ENCODE data around the gene OR5J2. TPM values are rescaled to one million over a fixed set of nuclear protein-coding genes. Genes with fewer than 3 reads are reported as not detected.

Gene OR5J2
- not detected in 5 replicates for total RNA-seq (2022; extraction: Qiagen RNA extraction)

GRCh38 chr11:56176318-56176717, at the start of gene OR5J2:
TSS of gene OR5J2 (plus strand) at chr11:56176618. CDS start at chr11:56176618, 0 bp downstream.

GRCh38 chr11:56140151-56140661, 36.2 kb upstream of the OR5J2 start, which contains the start of gene OR8J3:
TSS of gene OR8J3 (minus strand) at chr11:56140201. CDS start at chr11:56137718, 2,483 bp downstream.

GRCh38 chr11:56160217-56160616, 16.2 kb upstream of the OR5J2 start, which contains the start of gene OR8K5:
TSS of gene OR8K5 (minus strand) at chr11:56160317. CDS start at chr11:56160317, 0 bp downstream.

Other genes with a start within 250 kb of the OR5J2 start
- gene OR5I1, start 240.2 kb upstream of the OR5J2 start, total RNA-seq (2022; extraction: Qiagen RNA extraction): not detected in 5 replicates
- gene OR10AG1, start 206.7 kb upstream of the OR5J2 start, total RNA-seq (2022; extraction: Qiagen RNA extraction): not detected in 5 replicates
- not detected in 5 replicates for gene OR5F1, start 182.0 kb upstream of the OR5J2 start, total RNA-seq (2022; extraction: Qiagen RNA extraction)
- not detected in 5 replicates for gene OR5AS1, start 149.0 kb upstream of the OR5J2 start, total RNA-seq (2022; extraction: Qiagen RNA extraction)
- not detected in 5 replicates for gene OR8I2, start 83.3 kb upstream of the OR5J2 start, total RNA-seq (2022; extraction: Qiagen RNA extraction)
- not detected in 5 replicates for gene OR8H2, start 72.9 kb upstream of the OR5J2 start, total RNA-seq (2022; extraction: Qiagen RNA extraction)
- gene OR8H3, start 54.2 kb upstream of the OR5J2 start, total RNA-seq (2022; extraction: Qiagen RNA extraction): not detected in 5 replicates
- gene OR8J3, start 36.4 kb upstream of the OR5J2 start, total RNA-seq (2022; extraction: Qiagen RNA extraction): not detected in 5 replicates
- gene OR8K5, start 16.3 kb upstream of the OR5J2 start, total RNA-seq (2022; extraction: Qiagen RNA extraction): not detected in 5 replicates
- gene OR5T2, start 57.6 kb downstream of the OR5J2 start, total RNA-seq (2022; extraction: Qiagen RNA extraction): not detected in 5 replicates
- not detected in 5 replicates for gene OR5T3, start 75.6 kb downstream of the OR5J2 start, total RNA-seq (2022; extraction: Qiagen RNA extraction)
- gene OR5T1, start 97.5 kb downstream of the OR5J2 start, total RNA-seq (2022; extraction: Qiagen RNA extraction): not detected in 5 replicates
- not detected in 5 replicates for gene OR8H1, start 115.6 kb downstream of the OR5J2 start, total RNA-seq (2022; extraction: Qiagen RNA extraction)
- gene OR8K3, start 138.5 kb downstream of the OR5J2 start, total RNA-seq (2022; extraction: Qiagen RNA extraction): not detected in 5 replicates
- gene OR8K1, start 169.4 kb downstream of the OR5J2 start, total RNA-seq (2022; extraction: Qiagen RNA extraction): not detected in 5 replicates
- not detected in 5 replicates for gene OR8J1, start 177.7 kb downstream of the OR5J2 start, total RNA-seq (2022; extraction: Qiagen RNA extraction)
- gene OR8U1, start 199.0 kb downstream of the OR5J2 start, total RNA-seq (2022; extraction: Qiagen RNA extraction): not detected in 5 replicates
- not detected in 5 replicates for gene OR5AL1, start 236.1 kb downstream of the OR5J2 start, total RNA-seq (2022; extraction: Qiagen RNA extraction)

Measured in A549 treated with Mapracorat at 1 μM for 4 hours (cell line).